Measurements from ENCODE around the gene SH3PXD2B.
A peak's percentile ranks its signal among the peaks of the same experiment; 100 is the strongest.
"Not testable (repeated sequence)": the region's sequence is repeated elsewhere in the genome, so short reads cannot be mapped to it uniquely, and the experiment has no call there.

The SH3PXD2B gene

GRCh38 chr5:172334196-172334595, 120.1 kb downstream of the SH3PXD2B start:
- peak; percentile 8 for TF ChIP-seq CTCF (IDR thresholded peaks at IDR 0.05; ENCODE audit: low read length, missing control alignments)
- DNase-seq (ENCODE audit: low read depth) = no peak
- no peak overlapping the region for H3K4me3 ChIP-seq (replicated peaks; ENCODE audit: low read depth, low read length)

DNA sequence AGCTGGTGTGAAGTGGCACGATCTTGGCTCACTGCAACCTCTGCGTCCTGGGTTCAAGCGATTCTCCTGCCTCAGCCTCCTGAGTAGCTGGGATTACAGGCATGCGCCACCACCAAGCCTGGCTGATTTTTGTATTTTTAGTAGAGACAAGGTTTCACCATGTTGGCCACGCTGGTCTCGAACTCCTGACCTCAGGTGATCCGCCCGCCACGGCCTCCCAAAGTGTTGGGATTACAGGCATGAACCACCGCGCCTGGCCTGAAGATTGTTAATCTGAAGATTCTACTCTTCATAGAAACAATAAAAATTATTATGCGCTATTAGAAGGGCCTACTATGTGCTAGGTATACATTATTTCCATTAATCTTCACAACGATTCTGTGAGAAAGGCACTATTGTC, 127.4 kb downstream of the SH3PXD2B start:
- H3K4me3 ChIP-seq (replicated peaks; ENCODE audit: low read depth, low read length); DNase-seq (ENCODE audit: low read depth): not testable (repeated sequence)

DNA sequence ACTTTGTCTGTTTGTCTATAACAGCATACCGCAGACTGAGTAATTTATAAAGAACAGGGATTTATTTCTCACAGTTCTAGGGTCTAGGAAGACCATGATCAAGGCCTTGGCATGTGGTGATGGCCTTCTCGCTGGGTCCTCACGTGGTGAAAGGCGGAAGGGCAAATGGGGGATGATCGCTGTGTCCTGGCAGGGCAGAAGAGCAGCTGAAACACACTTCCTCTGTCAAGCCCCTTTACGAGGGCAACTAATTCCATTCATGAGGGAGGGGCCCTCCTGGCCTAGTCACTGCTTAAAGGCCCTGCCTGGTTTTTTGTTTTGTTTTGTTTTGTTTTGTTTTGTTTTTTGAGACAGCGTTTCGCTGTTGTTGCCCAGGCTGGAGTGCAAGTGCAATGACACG, 128.9 kb downstream of the SH3PXD2B start:
- DNase-seq (ENCODE audit: low read depth) = no peak
- TF ChIP-seq CTCF (IDR thresholded peaks at IDR 0.05; ENCODE audit: low read length, missing control alignments) = no peak
- H3K4me3 ChIP-seq (replicated peaks; ENCODE audit: low read depth, low read length) = no peak overlapping the region

DNA sequence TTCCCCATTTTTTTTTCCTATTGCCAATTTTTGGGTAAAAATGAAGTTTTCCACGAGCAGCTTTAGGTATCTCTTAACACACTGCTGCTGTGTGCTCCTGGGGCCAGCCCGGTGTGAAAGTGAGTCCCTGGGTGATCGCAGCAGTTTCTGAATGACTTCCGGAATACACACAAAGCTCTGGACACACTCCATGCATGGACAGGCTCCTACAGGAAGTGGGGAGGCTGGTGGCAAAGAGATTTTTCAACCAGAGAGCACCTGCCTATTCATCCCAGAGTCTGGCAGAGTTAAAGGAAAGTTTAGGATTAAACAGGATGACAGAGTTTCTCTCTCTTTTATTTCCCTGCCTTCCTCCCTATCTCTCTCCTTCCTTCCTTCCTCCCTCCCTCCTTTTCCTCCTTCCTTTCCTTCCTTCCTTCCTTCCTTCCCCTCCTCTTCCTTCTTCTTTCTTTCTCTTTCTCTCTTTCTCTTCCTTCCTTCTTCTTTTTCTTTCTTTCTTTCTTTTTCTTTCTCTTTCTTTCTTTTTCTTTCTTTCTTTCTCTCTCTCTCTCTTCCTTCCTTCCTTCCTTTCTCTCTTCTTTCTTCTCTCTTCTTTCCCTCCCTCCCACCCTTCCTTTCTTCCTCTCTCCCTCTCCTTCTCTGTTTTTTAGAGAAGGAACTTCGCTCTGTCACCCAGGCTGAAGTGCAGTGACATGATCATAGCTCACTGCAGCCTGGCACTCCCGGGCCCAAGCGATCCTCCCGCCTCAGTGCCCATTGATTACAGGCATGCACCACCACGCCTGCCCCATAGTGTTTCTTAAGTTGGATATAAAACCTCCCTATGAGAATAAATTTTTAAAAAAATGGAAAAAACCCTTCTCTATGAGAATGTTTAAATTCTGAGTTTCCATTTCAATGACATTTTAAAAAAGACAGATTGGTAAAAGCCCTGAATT, 132.0 kb downstream of the SH3PXD2B start:
- no peak for TF ChIP-seq CTCF (IDR thresholded peaks at IDR 0.05; ENCODE audit: low read length, missing control alignments)

GRCh38 chr5:172321593-172321992, 132.7 kb downstream of the SH3PXD2B start:
- no peak overlapping the region for H3K4me3 ChIP-seq (replicated peaks; ENCODE audit: low read depth, low read length)
- no peak for TF ChIP-seq CTCF (IDR thresholded peaks at IDR 0.05; ENCODE audit: low read length, missing control alignments)
- no peak for DNase-seq (ENCODE audit: low read depth)

More for the DNA sequence above, 132.0 kb downstream of the SH3PXD2B start:
- H3K4me3 ChIP-seq (replicated peaks; ENCODE audit: low read depth, low read length) = no peak overlapping the region
- DNase-seq (ENCODE audit: low read depth) = no peak

DNA sequence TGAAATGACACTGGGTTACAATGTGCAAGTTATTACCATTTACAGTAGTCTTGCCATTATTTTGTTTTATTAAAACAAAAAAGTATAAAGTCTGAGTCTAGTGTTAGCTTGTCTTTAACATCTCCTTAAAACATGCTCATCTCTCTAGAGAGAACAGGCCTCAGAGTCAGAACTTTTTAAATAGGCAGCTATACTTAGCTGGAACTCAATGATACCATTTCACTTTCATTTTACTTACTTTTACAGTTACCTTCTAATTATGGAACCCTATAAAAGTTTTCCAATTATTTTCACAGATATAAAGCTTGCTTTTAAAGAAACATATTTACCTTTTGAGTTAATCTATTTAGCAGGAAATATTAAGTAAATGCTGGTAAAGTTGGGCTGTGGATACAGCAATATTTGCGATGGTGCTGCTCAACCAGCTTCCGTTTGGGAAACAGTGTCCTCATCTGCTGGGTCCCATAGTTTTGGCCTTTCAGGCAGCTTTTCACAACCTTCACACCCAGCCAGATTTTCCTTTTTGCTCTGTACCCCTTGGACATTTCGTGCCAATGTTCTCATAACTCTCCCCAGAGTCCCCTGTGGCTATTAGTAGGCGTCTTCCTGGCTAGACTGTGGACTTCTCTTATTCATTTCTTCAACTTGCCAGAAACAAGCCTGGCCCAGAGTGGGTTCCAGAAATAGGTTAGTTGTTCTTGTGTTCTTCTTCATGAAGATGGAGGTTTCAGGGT, 134.4 kb downstream of the SH3PXD2B start:
- no peak for DNase-seq (ENCODE audit: low read depth)

More for the DNA sequence above, 134.4 kb downstream of the SH3PXD2B start:
- H3K4me3 ChIP-seq (replicated peaks; ENCODE audit: low read depth, low read length) = no peak overlapping the region
- TF ChIP-seq CTCF (IDR thresholded peaks at IDR 0.05; ENCODE audit: low read length, missing control alignments) = no peak
